HFFc6 (cell line): ENCODE measurements around the gene SYCE1L. TPM values are rescaled to one million over a fixed set of nuclear protein-coding genes. Genes with fewer than 3 reads are reported as not detected.

Experiments
- DNase-seq: peaks from one replicate; pipeline ENCODE4 v3.0.0-alpha.2; 2018
- H3K27ac Mint-ChIP-seq: 2 replicates; pipeline ENCODE4 v1.8.0; 2020; ENCODE audit warnings: mild to moderate bottlenecking, mixed read lengths
- H3K27me3 Mint-ChIP-seq: 2 replicates; pipeline ENCODE4 v1.8.0; 2021; ENCODE audit warnings: mild to moderate bottlenecking, moderate library complexity, mixed read lengths; ENCODE audit not compliant: insufficient read depth
- H3K36me3 Mint-ChIP-seq: 2 replicates; pipeline ENCODE4 v1.8.0; 2021; ENCODE audit warnings: low read depth, mixed read lengths
- H3K4me1 Mint-ChIP-seq: 2 replicates; pipeline ENCODE4 v1.8.0; 2020; ENCODE audit warnings: low read depth, mixed read lengths
- H3K4me3 Mint-ChIP-seq: 2 replicates; pipeline ENCODE4 v1.8.0; 2020; ENCODE audit warnings: mild to moderate bottlenecking, moderate library complexity, mixed read lengths
- H3K9me3 Mint-ChIP-seq: 2 replicates; pipeline ENCODE4 v1.8.0; 2020; ENCODE audit warnings: mild to moderate bottlenecking, mixed read lengths
- total RNA-seq, 6 experiments: library from RNA; stranded (reverse); fragmentation: NEBNext Ultra II Directional; extraction: Animal tissue kit (Norgen Biotek cat#: 25700); gene quantifications; 2 replicates in 1 of 6; 3 replicates in 5 of 6; pipeline ENCODE4 v1.2.3, GENCODE V29; 2021
- TF ChIP-seq, protein P1 (sequence below): fragments of 200-600 bp; sonication (generic); IDR thresholded peaks from 2 replicates; pipeline ENCODE4 v1.5.0; 2021; ENCODE audit warnings: antibody characterized with exemption, mild to moderate bottlenecking

Gene SYCE1L
- total RNA-seq, 6 experiments from 2014 or later: not detected

- H3K9me3 Mint-ChIP-seq: no peaks in the 10 kb centered on the region
- H3K4me1 Mint-ChIP-seq: no peaks in the 10 kb centered on the region
- H3K27ac Mint-ChIP-seq: no peak overlapping the region
- H3K27me3 Mint-ChIP-seq: peaks cover 6% of the 10 kb centered on the region
- no peak for DNase-seq
- no peaks in the 10 kb centered on the region for H3K36me3 Mint-ChIP-seq
- H3K4me3 Mint-ChIP-seq: no peak overlapping the region
- TF ChIP-seq, protein P1, sequence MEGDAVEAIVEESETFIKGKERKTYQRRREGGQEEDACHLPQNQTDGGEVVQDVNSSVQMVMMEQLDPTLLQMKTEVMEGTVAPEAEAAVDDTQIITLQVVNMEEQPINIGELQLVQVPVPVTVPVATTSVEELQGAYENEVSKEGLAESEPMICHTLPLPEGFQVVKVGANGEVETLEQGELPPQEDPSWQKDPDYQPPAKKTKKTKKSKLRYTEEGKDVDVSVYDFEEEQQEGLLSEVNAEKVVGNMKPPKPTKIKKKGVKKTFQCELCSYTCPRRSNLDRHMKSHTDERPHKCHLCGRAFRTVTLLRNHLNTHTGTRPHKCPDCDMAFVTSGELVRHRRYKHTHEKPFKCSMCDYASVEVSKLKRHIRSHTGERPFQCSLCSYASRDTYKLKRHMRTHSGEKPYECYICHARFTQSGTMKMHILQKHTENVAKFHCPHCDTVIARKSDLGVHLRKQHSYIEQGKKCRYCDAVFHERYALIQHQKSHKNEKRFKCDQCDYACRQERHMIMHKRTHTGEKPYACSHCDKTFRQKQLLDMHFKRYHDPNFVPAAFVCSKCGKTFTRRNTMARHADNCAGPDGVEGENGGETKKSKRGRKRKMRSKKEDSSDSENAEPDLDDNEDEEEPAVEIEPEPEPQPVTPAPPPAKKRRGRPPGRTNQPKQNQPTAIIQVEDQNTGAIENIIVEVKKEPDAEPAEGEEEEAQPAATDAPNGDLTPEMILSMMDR: no peak
Observed at GRCh38 chr16:77246150-77246549, 46.9 kb downstream of the SYCE1L start.

GRCh38 chr16:77250400-77250799 lies 51.2 kb downstream of the SYCE1L start:
- no peak overlapping the region for H3K27ac Mint-ChIP-seq
- H3K9me3 Mint-ChIP-seq: no peaks in the 10 kb centered on the region
- no peaks in the 10 kb centered on the region for H3K36me3 Mint-ChIP-seq
- no peaks in the 10 kb centered on the region for H3K4me1 Mint-ChIP-seq
- no peak overlapping the region for H3K4me3 Mint-ChIP-seq
- H3K27me3 Mint-ChIP-seq: peaks cover 4% of the 10 kb centered on the region
- TF ChIP-seq, protein P1: no peak
- no peak for DNase-seq

Other genes starting within 250 kb of the SYCE1L start
- 10 to 100 TPM; 28.7 to 36.5 (median 33.0) TPM for gene MON1B, start 8.2 kb upstream of the SYCE1L start, total RNA-seq
- not detected for gene ADAMTS18, start 235.6 kb downstream of the SYCE1L start, total RNA-seq